Smooth muscle cell of the brain vasculature (primary cell): ENCODE data around the gene MTHFSD.

ENCODE experiments used
- DNase-seq: peaks from one replicate; pipeline ENCODE4 v3.0.0-alpha.2; 2012; ENCODE audit warnings: low read depth, low spot score

The MTHFSD gene

GRCh38 chr16:86490859-86491639 is 64.0 kb downstream of the MTHFSD start:
- no peak for DNase-seq

- DNase-seq = no peak
Observed at GRCh38 chr16:86485746-86486145, 69.3 kb downstream of the MTHFSD start.

GRCh38 chr16:86484240-86484639 is 70.8 kb downstream of the MTHFSD start:
- no peak for DNase-seq

GRCh38 chr16:86481607-86482006 is 73.4 kb downstream of the MTHFSD start:
- DNase-seq = no peak

- DNase-seq = no peak
Observed at GRCh38 chr16:86480444-86480843, 74.6 kb downstream of the MTHFSD start.
